H7 (cell line): ENCODE measurements around the gene CNOT6. TPM values are rescaled to one million over a fixed set of nuclear protein-coding genes. Genes with fewer than 3 reads are reported as not detected.

Experiments used
- DNase-seq: peaks from one replicate; pipeline ENCODE4 v3.0.0; 2012
- H3K27me3 ChIP-seq: 2 replicates; pipeline ENCODE4 v1.6.0; 2011; ENCODE audit warnings: mild to moderate bottlenecking, low read length; ENCODE audit not compliant: control insufficient read depth, insufficient read depth
- H3K36me3 ChIP-seq: replicated peaks from 2 replicates; pipeline ENCODE4 v1.5.1; 2011; ENCODE audit warnings: low read length; ENCODE audit not compliant: control insufficient read depth, insufficient read depth
- H3K4me3 ChIP-seq: 2 replicates; pipeline ENCODE4 v1.5.1; 2011; ENCODE audit warnings: low read depth, mild to moderate bottlenecking, control low read depth, low read length, moderate library complexity; ENCODE audit not compliant: insufficient read depth
- total RNA-seq: library from RNA; depleted of rRNA; stranded (reverse); fragments of >200 nt; shearing (Covaris generic); gene quantifications from 2 replicates; pipeline ENCODE4 v1.2.3, GENCODE V29; 2014

Gene CNOT6
- total RNA-seq, 1 experiment from 2014 or later = 11.2 TPM

- Histone ChIP-seq H3K27me3 (no peaks in the 10 kb centered on the region), H3K36me3 (peaks cover 11% of the 10 kb centered on the region), H3K4me3 (no peak overlapping the region)
- DNase-seq = no peak
Measured at GRCh38 chr5:180553530-180553929, 59.4 kb downstream of the CNOT6 start.

- Histone ChIP-seq H3K4me3 (no peak overlapping the region), H3K36me3 (peaks cover 8% of the 10 kb centered on the region), H3K27me3 (no peaks in the 10 kb centered on the region)
- DNase-seq = no peak
Measured at GRCh38 chr5:180555168-180555921, 61.2 kb downstream of the CNOT6 start.

GRCh38 chr5:180557217-180557809, 63.1 kb downstream of the CNOT6 start:
- Histone ChIP-seq H3K27me3 (no peaks in the 10 kb centered on the region), H3K36me3 (peaks cover 4% of the 10 kb centered on the region), H3K4me3 (no peak overlapping the region)
- DNase-seq = no peak

- H3K4me3 ChIP-seq = no peak overlapping the region
- peaks cover 4% of the 10 kb centered on the region for H3K36me3 ChIP-seq
- peak; percentile 47 for DNase-seq
- H3K27me3 ChIP-seq = no peaks in the 10 kb centered on the region
Measured at GRCh38 chr5:180558232-180558631, 64.1 kb downstream of the CNOT6 start.

GRCh38 chr5:180563994-180564393, 69.8 kb downstream of the CNOT6 start:
- peaks cover 9% of the 10 kb centered on the region for H3K36me3 ChIP-seq

GRCh38 chr5:180568914-180569313, 74.7 kb downstream of the CNOT6 start:
- peaks cover 16% of the 10 kb centered on the region for H3K36me3 ChIP-seq
- no peaks in the 10 kb centered on the region for H3K27me3 ChIP-seq
- DNase-seq = no peak
- H3K4me3 ChIP-seq = no peak overlapping the region

More at GRCh38 chr5:180563994-180564393, 69.8 kb downstream of the CNOT6 start:
- Histone ChIP-seq H3K27me3 (no peaks in the 10 kb centered on the region), H3K4me3 (no peak overlapping the region)
- DNase-seq = no peak

- Histone ChIP-seq H3K36me3 (peaks cover 9% of the 10 kb centered on the region), H3K27me3 (no peaks in the 10 kb centered on the region), H3K4me3 (no peak overlapping the region)
- no peak for DNase-seq
Measured at GRCh38 chr5:180575571-180575970, 81.4 kb downstream of the CNOT6 start.

- Histone ChIP-seq H3K27me3 (no peaks in the 10 kb centered on the region), H3K4me3 (no peak overlapping the region), H3K36me3 (peaks cover 2% of the 10 kb centered on the region; the same call in 1 of the 2 replicates)
- DNase-seq = no peak
Measured at GRCh38 chr5:180580681-180581080, 86.5 kb downstream of the CNOT6 start.

GRCh38 chr5:180583738-180584137, 89.6 kb downstream of the CNOT6 start:
- H3K4me3 ChIP-seq = no peak overlapping the region
- no peak for DNase-seq
- H3K27me3 ChIP-seq = no peaks in the 10 kb centered on the region; the same call in 1 of the 2 replicates
- H3K36me3 ChIP-seq = no peaks in the 10 kb centered on the region

GRCh38 chr5:180586204-180586603, 92.0 kb downstream of the CNOT6 start:
- no peak overlapping the region for H3K4me3 ChIP-seq
- no peak for DNase-seq
- H3K36me3 ChIP-seq = no peaks in the 10 kb centered on the region
- H3K27me3 ChIP-seq = peaks cover 19% of the 10 kb centered on the region; the same call in 1 of the 2 replicates

GRCh38 chr5:180586870-180587269, 92.7 kb downstream of the CNOT6 start:
- Histone ChIP-seq H3K27me3 (peaks cover 23% of the 10 kb centered on the region; the same call in 1 of the 2 replicates), H3K4me3 (no peak overlapping the region), H3K36me3 (no peaks in the 10 kb centered on the region)
- no peak for DNase-seq

- Histone ChIP-seq H3K4me3 (peak overlapping the region; percentile 28; the same call in 1 of the 2 replicates), H3K27me3 (peaks cover 26% of the 10 kb centered on the region; the same call in 1 of the 2 replicates), H3K36me3 (no peaks in the 10 kb centered on the region)
- peak; percentile 68 for DNase-seq
Measured at GRCh38 chr5:180589771-180590542, 95.8 kb downstream of the CNOT6 start.

GRCh38 chr5:180590543-180591310, 96.5 kb downstream of the CNOT6 start:
- DNase-seq = peak; percentile 76
- Histone ChIP-seq H3K36me3 (no peaks in the 10 kb centered on the region), H3K4me3 (peak overlapping the region; percentile 28; the same call in 1 of the 2 replicates), H3K27me3 (peaks cover 26% of the 10 kb centered on the region; the same call in 1 of the 2 replicates)

- Histone ChIP-seq H3K27me3 (peaks cover 26% of the 10 kb centered on the region; the same call in 1 of the 2 replicates), H3K36me3 (no peaks in the 10 kb centered on the region), H3K4me3 (peak within 1 kb of the TSS; percentile 28; the same call in 1 of the 2 replicates)
- peak; percentile 76 for DNase-seq
Measured at GRCh38 chr5:180591311-180591887, 97.2 kb downstream of the CNOT6 start, which contains the start of gene SCGB3A1. SCGB3A1 (minus strand) TSS chr5:180591499; CDS start chr5:180591462, 37 bp downstream.
